Ovary (tissue), 3 donors: ENCODE data around the gene ZBBX.

Experiments used
- EP300 ChIP-seq: sonication (generic); formaldehyde crosslinking; IDR thresholded peaks from one replicate; pipeline ENCODE4 v1.6.1; 2017; ENCODE audit warnings: antibody characterized with exemption
- POLR2A ChIP-seq: fragments of 450-650 bp; IDR thresholded peaks from one replicate; pipeline ENCODE4 v1.6.1; 2017; ENCODE audit warnings: antibody characterized with exemption, mild to moderate bottlenecking, moderate library complexity
- TF ChIP-seq, protein P1 (sequence below), 3 donors: fragments of 450-650 bp in 2 of 3; fragments of 200-600 bp in 1 of 3; IDR thresholded peaks; one replicate each; pipeline versions ENCODE4 v1.5.1 to v1.8.0; 2016 to 2022; ENCODE audit warnings: antibody characterized with exemption in 3 of 3, mild to moderate bottlenecking in 1 of 3
- donor health status: DM: no; HTN: no; CAD: no.

DNA sequence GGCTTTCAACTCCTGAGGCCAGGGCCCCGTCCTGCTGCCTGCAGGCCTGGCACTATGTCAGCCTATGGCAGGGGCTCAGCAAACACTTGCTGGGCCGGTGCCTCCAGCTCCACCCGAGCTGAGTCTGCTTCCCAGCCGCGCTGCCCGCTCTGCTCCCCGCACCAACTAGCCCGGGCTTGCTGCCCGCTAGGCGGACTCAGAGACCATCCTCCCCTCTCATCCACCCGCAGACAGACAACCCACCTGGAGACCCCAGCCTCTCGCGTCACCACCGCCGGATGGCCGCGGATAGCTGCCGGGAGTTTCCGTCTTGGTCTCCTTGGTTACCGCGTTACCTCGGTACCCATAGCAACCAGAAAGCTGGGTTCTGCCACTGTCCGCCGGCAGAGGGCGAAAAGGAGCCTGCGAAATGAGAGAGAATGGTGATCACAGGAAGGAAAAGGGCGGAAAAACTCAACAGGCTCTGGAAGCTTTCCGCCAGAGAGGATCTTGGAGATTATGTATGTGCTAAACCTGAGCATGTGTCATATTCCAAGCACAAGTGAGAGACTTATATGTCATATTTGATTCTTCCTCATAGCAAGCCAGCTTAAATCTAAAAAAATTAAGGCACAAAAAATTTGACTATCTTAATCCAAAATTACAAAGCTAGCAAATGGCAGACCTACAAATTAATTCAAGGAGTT, at the start of gene ZBBX:
- TF ChIP-seq, protein P1, sequence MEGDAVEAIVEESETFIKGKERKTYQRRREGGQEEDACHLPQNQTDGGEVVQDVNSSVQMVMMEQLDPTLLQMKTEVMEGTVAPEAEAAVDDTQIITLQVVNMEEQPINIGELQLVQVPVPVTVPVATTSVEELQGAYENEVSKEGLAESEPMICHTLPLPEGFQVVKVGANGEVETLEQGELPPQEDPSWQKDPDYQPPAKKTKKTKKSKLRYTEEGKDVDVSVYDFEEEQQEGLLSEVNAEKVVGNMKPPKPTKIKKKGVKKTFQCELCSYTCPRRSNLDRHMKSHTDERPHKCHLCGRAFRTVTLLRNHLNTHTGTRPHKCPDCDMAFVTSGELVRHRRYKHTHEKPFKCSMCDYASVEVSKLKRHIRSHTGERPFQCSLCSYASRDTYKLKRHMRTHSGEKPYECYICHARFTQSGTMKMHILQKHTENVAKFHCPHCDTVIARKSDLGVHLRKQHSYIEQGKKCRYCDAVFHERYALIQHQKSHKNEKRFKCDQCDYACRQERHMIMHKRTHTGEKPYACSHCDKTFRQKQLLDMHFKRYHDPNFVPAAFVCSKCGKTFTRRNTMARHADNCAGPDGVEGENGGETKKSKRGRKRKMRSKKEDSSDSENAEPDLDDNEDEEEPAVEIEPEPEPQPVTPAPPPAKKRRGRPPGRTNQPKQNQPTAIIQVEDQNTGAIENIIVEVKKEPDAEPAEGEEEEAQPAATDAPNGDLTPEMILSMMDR (IDR thresholded peaks at IDR 0.05) = peak in 2 of 3 donors; percentile 31 to 39
- TF ChIP-seq POLR2A = no peak
- TF ChIP-seq EP300 = no peak
